ENCODE data around the gene JKAMP. TPM values are rescaled to one million over a fixed set of nuclear protein-coding genes. Genes with fewer than 3 reads are reported as not detected.

JKAMP gene
- total RNA-seq, 2 experiments from 2014 or later, result 31.1 to 31.5 TPM

GRCh38 chr14:59529189-59529588, 44.9 kb downstream of the JKAMP start:
- Mint-ChIP-seq H3K4me1 (no peaks in the 10 kb centered on the region), H3K27me3 (peaks cover 15% of the 10 kb centered on the region), H3K36me3 (ENCODE audit: low read depth) (no peaks in the 10 kb centered on the region), H3K27ac (no peak overlapping the region), H3K9me3 (no peaks in the 10 kb centered on the region), H3K4me3 (no peak overlapping the region)
- POLR2A ChIA-PET, result no interaction called here
- no peak for DNase-seq
- CTCF ChIA-PET, result no interaction called here

GRCh38 chr14:59530349-59530748, 46.0 kb downstream of the JKAMP start:
- peaks cover 14% of the 10 kb centered on the region for H3K27me3 Mint-ChIP-seq
- no peaks in the 10 kb centered on the region for H3K4me1 Mint-ChIP-seq
- H3K36me3 Mint-ChIP-seq (ENCODE audit: low read depth), result no peaks in the 10 kb centered on the region
- ChIA-PET POLR2A (no interaction called here), CTCF (no interaction called here)
- no peak overlapping the region for H3K27ac Mint-ChIP-seq
- H3K9me3 Mint-ChIP-seq, result no peaks in the 10 kb centered on the region
- DNase-seq, result no peak
- H3K4me3 Mint-ChIP-seq, result no peak overlapping the region

- H3K9me3 Mint-ChIP-seq, result no peaks in the 10 kb centered on the region
- H3K27me3 Mint-ChIP-seq, result peaks cover 12% of the 10 kb centered on the region
- CTCF ChIA-PET, result no interaction called here
- H3K36me3 Mint-ChIP-seq (ENCODE audit: low read depth), result no peaks in the 10 kb centered on the region
- DNase-seq, result no peak
- no peak overlapping the region for H3K4me3 Mint-ChIP-seq
- POLR2A ChIA-PET, result no interaction called here
- no peak overlapping the region for H3K27ac Mint-ChIP-seq
- no peaks in the 10 kb centered on the region for H3K4me1 Mint-ChIP-seq
These were observed 48.1 kb downstream of the JKAMP start for GRCh38 chr14:59532419-59532818.

- Mint-ChIP-seq H3K27me3 (peaks cover 14% of the 10 kb centered on the region), H3K27ac (no peak overlapping the region), H3K9me3 (no peaks in the 10 kb centered on the region), H3K4me3 (no peak overlapping the region), H3K4me1 (no peaks in the 10 kb centered on the region), H3K36me3 (ENCODE audit: low read depth) (no peaks in the 10 kb centered on the region)
- POLR2A ChIA-PET, result no interaction called here
- DNase-seq, result no peak
- CTCF ChIA-PET, result no interaction called here
These were observed 50.2 kb downstream of the JKAMP start for GRCh38 chr14:59534361-59534987.

GRCh38 chr14:59537476-59537875, 53.2 kb downstream of the JKAMP start:
- H3K4me3 Mint-ChIP-seq, result no peak overlapping the region
- ChIA-PET POLR2A (no interaction called here), CTCF (no interaction called here)
- H3K27ac Mint-ChIP-seq, result no peak overlapping the region
- H3K9me3 Mint-ChIP-seq, result no peaks in the 10 kb centered on the region
- peaks cover 4% of the 10 kb centered on the region for H3K27me3 Mint-ChIP-seq
- no peaks in the 10 kb centered on the region for H3K4me1 Mint-ChIP-seq
- no peaks in the 10 kb centered on the region for H3K36me3 Mint-ChIP-seq (ENCODE audit: low read depth)
- no peak for DNase-seq

GRCh38 chr14:59538936-59539335, 54.6 kb downstream of the JKAMP start:
- ChIA-PET POLR2A (no interaction called here), CTCF (no interaction called here)
- Mint-ChIP-seq H3K4me3 (no peak overlapping the region), H3K9me3 (no peaks in the 10 kb centered on the region), H3K27me3 (peaks cover 4% of the 10 kb centered on the region), H3K36me3 (ENCODE audit: low read depth) (no peaks in the 10 kb centered on the region), H3K4me1 (no peaks in the 10 kb centered on the region), H3K27ac (no peak overlapping the region)
- no peak for DNase-seq

GRCh38 chr14:59540852-59541251, 56.5 kb downstream of the JKAMP start:
- ChIA-PET POLR2A (no interaction called here), CTCF (no interaction called here)
- no peak overlapping the region for H3K4me3 Mint-ChIP-seq
- no peaks in the 10 kb centered on the region for H3K36me3 Mint-ChIP-seq (ENCODE audit: low read depth)
- no peak overlapping the region for H3K27ac Mint-ChIP-seq
- H3K9me3 Mint-ChIP-seq, result no peaks in the 10 kb centered on the region
- no peak for DNase-seq
- H3K4me1 Mint-ChIP-seq, result no peaks in the 10 kb centered on the region
- H3K27me3 Mint-ChIP-seq, result peaks cover 4% of the 10 kb centered on the region

GRCh38 chr14:59541731-59542130, 57.4 kb downstream of the JKAMP start:
- ChIA-PET POLR2A (no interaction called here), CTCF (no interaction called here)
- Mint-ChIP-seq H3K27ac (no peak overlapping the region), H3K9me3 (no peaks in the 10 kb centered on the region), H3K4me3 (no peak overlapping the region), H3K4me1 (no peaks in the 10 kb centered on the region), H3K36me3 (ENCODE audit: low read depth) (no peaks in the 10 kb centered on the region), H3K27me3 (peaks cover 6% of the 10 kb centered on the region)
- DNase-seq, result no peak

GRCh38 chr14:59543873-59544272, 59.6 kb downstream of the JKAMP start:
- Mint-ChIP-seq H3K9me3 (no peaks in the 10 kb centered on the region), H3K27ac (no peak overlapping the region), H3K27me3 (peaks cover 2% of the 10 kb centered on the region), H3K36me3 (ENCODE audit: low read depth) (no peaks in the 10 kb centered on the region), H3K4me3 (no peak overlapping the region), H3K4me1 (no peaks in the 10 kb centered on the region)
- CTCF ChIA-PET, result no interaction called here
- DNase-seq, result no peak
- POLR2A ChIA-PET, result no interaction called here

GRCh38 chr14:59547310-59547709, 63.0 kb downstream of the JKAMP start:
- CTCF ChIA-PET, result interaction anchor here (1.8 kb wide), 1 partner anchor 29 kb away, joined by 4 read pairs; the partner anchor contains the start of gene CCDC175
- POLR2A ChIA-PET, result no interaction called here
- no peaks in the 10 kb centered on the region for H3K9me3 Mint-ChIP-seq
- H3K27me3 Mint-ChIP-seq, result peaks cover 1% of the 10 kb centered on the region
- H3K4me3 Mint-ChIP-seq, result no peak overlapping the region
- no peak for DNase-seq
- H3K27ac Mint-ChIP-seq, result no peak overlapping the region
- H3K4me1 Mint-ChIP-seq, result no peaks in the 10 kb centered on the region
- no peaks in the 10 kb centered on the region for H3K36me3 Mint-ChIP-seq (ENCODE audit: low read depth)

Other genes starting within 250 kb of the JKAMP start
- gene GPR135, start 19.1 kb upstream of the JKAMP start, total RNA-seq, result 1 to 10 TPM in 1 of 2 experiments, under 1 TPM in 1; 0.95 to 1.0 TPM
- 10 to 100 TPM; 15.6 to 17.4 TPM for gene L3HYPDH, start 109 bp upstream of the JKAMP start, total RNA-seq
- gene CCDC175, start 92.3 kb downstream of the JKAMP start, total RNA-seq, result not detected

Data from activated CD4-positive, alpha-beta memory T cell treated with anti-CD3 and anti-CD28 coated beads, Interleukin-2, amount 10 ng/mL, durations not matched to agents 7 days and 5 days (primary cell).